DMS79 treated with DMSO at 0.1 percent for 48 hours (cell line): ENCODE results near the gene EFEMP2.
"Not testable (repeated sequence)": the region's sequence is repeated elsewhere in the genome, so short reads cannot be mapped to it uniquely, and the experiment has no call there.

Source experiments
- DNase-seq: peaks from one replicate; lab custom pipeline; 2025; lab: John Stamatoyannopoulos, UW

The EFEMP2 gene

GRCh38 chr11:65854852-65855837 lies 17.5 kb downstream of the EFEMP2 start:
- no peak for DNase-seq

DNA sequence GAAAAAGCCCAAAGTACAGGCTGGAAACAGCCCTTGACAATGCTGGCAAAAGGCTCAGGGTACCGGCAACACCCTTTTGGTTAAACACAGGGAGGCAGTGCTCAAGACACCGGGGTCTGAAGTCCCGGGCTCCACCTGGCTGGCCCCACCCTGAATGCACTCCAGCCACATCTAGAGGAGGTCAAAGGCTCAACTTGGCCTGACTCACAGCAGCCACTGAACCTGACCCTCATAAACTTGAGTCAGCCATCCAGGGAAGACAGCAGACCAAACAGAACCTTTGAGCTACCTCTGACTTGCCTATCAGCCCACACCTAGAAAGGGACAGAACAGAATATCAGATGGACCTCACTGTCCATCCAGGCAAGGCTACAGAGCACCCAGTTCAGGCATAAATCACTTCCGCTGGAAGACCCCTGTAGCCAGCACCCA lies 18.4 kb downstream of the EFEMP2 start:
- DNase-seq, result no peak

- DNase-seq, result no peak
Measured at GRCh38 chr11:65853246-65853979, 19.2 kb downstream of the EFEMP2 start.

GRCh38 chr11:65852508-65853245 lies 19.9 kb downstream of the EFEMP2 start:
- no peak for DNase-seq

DNA sequence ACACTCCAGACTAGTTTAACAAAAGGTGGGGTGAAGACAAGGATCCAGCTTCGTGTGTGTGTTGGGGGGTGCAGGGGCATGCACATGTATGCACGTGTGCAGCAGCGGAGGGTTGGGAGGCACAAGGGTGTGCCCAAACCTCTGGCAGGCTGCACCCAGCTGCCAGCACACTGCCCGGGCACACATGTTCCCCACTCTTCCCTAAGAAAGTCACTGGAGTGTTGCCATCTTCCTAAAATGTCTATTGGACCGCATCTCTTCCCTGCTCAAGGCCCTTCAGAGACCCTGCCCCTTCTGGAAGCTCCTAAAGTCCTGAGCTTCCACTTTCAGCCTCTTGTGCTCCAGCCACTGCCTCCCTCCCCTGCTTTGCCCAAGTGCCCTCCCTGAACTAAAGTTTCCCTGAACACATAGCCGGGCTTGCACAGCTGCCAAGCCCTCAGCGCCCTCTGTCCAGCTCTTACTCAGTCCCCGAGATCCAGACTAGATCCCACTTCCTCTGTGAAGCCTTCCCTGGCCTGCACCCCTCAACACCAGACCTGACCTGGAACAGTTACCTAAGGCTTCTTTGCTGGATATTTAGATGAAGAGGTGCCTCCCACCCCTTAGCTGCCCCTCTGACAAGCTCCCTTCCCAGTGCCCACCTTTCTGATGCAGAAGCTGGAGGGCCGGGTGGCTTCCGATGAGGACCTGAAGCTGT lies 20.6 kb downstream of the EFEMP2 start:
- no peak for DNase-seq

GRCh38 chr11:65851083-65851579 lies 21.5 kb downstream of the EFEMP2 start:
- no peak for DNase-seq

DNA sequence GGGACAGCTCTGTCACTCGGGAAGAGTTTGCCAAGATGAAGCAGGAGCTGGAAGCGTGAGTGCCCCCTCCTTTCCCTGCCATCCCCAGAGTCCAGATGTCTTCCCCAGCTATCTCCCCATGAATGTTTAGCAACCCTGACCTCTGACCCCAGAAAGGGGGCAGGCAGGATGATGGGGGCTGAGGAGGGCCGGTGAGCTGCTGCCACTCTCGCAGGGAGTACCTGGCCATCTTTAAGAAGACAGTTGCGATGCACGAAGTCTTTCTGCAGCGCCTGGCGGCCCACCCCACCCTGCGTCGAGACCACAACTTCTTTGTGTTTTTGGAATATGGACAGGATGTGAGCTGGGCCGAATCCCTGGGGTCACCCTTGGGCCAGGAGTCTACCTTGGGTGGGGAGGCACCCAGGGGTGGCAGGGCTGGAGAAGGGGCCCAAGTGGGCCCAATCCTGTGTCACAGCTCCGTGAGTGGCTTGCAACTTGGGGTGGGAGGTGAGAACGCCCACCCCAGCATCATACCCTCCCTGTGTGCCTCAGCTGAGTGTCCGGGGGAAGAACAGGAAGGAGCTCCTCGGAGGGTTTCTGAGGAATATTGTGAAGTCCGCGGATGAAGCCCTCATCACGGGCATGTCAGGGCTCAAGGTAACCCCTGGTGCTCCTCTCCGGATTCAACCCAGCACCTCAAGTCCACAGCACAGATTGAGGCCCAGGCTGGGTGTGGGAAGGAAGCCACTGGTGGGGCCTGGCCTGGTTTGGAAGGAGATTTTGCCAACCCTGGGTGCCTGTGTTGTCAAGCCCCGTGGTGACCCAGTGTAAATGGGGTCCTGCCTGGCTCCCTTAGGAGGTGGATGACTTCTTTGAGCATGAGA lies 22.1 kb downstream of the EFEMP2 start:
- no peak for DNase-seq

DNA sequence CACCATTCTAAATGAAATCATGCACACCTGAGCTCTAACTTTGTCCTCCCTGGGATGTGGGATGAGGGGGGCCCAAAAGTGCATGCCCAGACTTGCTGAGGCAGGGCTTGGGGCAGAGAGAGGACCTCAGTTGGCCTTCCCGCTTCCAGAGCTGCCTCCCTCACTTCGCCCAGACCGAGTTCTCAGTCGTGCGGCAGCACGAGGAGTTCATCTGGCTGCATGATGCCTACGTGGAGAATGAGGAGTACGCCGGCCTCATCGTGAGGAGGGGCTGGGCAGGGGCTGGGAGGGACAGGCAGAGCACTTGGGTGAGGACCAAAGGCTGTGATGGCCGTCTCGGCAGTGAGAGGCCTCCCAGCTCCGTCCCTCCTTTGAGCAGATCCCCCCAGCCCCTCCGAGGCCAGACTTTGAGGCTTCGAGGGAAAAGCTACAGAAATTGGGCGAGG lies 22.8 kb downstream of the EFEMP2 start:
- no peak for DNase-seq

DNA sequence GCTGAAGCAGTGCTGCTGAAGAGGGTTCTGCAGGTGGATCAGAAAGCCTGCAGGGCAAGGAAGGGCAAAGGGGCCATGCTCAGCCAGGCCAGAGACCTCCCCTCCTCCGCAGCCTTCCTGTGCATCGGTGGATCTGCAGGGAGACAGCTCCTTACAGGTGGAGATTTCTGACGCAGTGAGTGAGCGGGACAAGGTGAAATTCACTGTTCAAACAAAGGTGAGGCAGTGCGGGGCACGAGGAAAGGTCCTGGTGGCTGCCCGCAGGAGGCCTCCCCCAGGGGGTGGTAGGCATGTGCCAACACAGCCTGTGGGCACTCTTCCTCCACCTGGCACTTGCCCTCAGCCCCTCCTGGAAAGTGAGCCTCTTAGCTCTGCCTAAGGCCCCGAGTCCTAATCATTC lies 23.2 kb downstream of the EFEMP2 start:
- DNase-seq, result no peak

- DNase-seq, result not testable (repeated sequence)
Measured at GRCh38 chr11:65848693-65849092, 23.9 kb downstream of the EFEMP2 start.

DNA sequence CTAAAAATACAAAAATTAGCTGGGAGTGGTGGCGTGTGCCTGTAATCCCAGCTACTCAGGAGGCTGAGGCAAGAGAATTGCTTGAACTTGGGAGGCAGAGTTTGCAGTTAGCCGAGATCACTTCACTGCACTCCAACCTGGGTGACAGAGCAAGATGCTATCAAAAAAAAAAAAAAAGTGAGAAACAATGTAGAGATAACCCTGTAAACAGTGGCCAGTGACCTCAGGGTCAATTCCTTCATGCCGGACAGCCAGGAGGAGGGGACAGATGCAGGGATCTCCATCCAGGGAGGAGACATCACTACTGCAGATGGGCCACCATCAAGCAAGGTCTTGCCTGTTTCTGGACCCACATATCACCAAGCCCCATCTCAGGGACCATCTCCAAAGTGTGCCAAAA lies 24.9 kb downstream of the EFEMP2 start:
- DNase-seq, result no peak

GRCh38 chr11:65844231-65844872 lies 28.2 kb downstream of the EFEMP2 start:
- DNase-seq, result no peak

DNA sequence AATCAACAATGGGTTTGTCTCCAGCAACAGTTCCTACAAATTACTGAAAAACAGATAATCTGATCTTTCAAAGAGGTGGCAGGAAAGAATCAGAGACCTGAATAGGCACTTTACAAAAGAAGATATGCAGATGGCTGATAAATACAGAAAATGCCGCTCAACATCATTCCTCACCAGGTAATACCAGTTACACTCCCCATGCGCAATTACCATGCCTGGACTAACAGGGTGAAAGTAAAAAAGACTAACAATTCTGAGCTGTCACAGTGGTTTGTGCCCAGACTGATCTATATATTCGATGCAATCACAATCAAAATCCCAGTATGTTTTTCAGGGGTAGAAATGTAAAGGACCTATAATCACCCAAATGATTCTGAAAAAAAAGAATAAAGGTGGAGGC lies 28.8 kb downstream of the EFEMP2 start:
- no peak for DNase-seq

- DNase-seq, result no peak
Measured at GRCh38 chr11:65842144-65842543, 30.5 kb downstream of the EFEMP2 start.

DNA sequence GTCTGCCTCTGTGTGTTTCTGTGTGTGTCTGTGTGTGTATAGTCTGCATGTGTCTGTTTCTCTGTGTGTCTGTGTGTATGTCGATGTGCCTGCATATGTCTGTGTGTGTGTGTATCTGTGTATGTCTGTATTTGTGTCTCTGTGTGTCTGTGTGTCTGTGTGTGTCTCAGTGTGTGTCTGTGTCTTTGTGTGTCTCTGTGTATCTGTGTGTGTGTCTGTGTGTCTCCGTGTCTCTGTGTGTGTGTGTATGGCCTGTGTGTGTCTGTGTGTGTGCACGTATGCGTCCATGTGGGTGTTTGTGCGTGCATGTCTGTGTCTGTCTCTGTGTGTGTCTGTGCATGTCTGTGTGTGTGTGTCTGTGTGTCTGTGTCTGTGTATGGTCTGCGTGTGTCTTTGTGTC lies 38.4 kb downstream of the EFEMP2 start:
- no peak for DNase-seq

DNA sequence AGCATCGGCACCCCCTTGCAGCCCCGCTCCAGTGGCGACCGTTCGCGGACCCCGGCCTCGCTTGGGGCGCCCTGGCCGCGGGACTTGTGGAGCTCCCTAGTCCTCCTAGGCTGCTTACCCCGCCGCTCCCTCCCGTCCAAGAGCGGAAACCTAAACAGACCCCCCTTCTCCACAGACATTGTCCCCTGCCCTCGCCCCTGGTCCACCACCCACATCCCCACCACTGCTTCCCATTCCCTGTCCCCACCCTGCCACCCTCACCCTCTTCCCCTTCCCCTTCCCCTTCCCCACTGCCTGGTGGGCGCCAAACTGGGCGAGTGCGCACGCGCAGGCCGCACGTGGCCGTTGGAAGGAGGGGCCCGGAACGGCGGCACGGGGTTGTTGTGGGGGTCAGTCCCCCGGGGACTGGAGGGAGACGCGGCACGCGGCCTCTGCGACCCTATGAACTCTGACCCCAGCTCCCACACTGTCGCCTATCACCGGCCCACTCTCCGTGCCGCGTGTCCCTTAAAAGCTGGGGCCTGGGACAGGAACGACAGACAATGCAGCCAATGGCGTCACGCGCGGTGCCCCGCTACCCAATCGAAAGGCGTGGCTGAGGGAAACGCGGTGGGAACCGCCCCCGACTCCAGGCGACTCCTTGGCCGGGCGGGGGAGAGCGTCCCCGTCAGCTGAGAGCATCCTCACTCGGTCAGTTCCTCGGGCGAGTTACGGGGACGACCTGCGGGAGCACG lies 39.1 kb downstream of the EFEMP2 start, which contains the start of gene SNX32:
TSS of gene SNX32 (plus strand) at position 667 of the 734 bp plus-strand sequence. CDS start 103 bp downstream, outside the sequence.
- peak; percentile 92 for DNase-seq

- DNase-seq, result not testable (repeated sequence)
Measured at GRCh38 chr11:65832231-65832630, 40.4 kb downstream of the EFEMP2 start.

- no peak for DNase-seq
Measured at GRCh38 chr11:65829459-65829858, 43.1 kb downstream of the EFEMP2 start.
